Lower leg skin (tissue), 4 donors: Measurements from ENCODE around the gene NRXN3. TPM values are rescaled to one million over a fixed set of nuclear protein-coding genes. Genes with fewer than 3 reads are reported as not detected.

Source experiments
- DNase-seq, 2 donors: peaks; one replicate each; pipeline ENCODE4 v3.0.0-alpha.2; 2019; ENCODE audit warnings: low spot score in 2 of 2
- H3K4me3 ChIP-seq: fragments of 200-600 bp; sonication (generic); 2 replicates; pipeline ENCODE4 v1.5.1; 2017; ENCODE audit warnings: mild to moderate bottlenecking, low read depth; ENCODE audit not compliant: poor library complexity, severe bottlenecking
- POLR2A ChIP-seq, 2 donors: fragments of 450-650 bp; IDR thresholded peaks; one replicate each; pipeline ENCODE4 v1.6.1; 2016 to 2017; ENCODE audit warnings: antibody characterized with exemption in 2 of 2, mild to moderate bottlenecking in 1 of 2, moderate library complexity in 1 of 2
- WGBS, 2 donors: methylation state at CpG; one replicate each; pipeline ENCODE4 v1.1.5; 2018; 5-methylcytosine and 5-hydroxymethylcytosine counted together
- intact Hi-C: fragments of 100-400 bp; cut with DNase I; formaldehyde crosslinking; loops from one replicate; pipeline ENCODE4 v1.15.0; 2023; ENCODE audit warnings: low total_unique reads
- total RNA-seq, 4 donors: library from RNA; depleted of rRNA; stranded (reverse); fragments of >200 nt; gene quantifications; one replicate each; pipeline ENCODE4 v1.1.0, GENCODE V29; 2016
- TF ChIP-seq, protein P1 (sequence below), 3 donors: fragments of 450-650 bp; IDR thresholded peaks; one replicate each; pipeline ENCODE4 v1.5.1; 2016; ENCODE audit warnings: antibody characterized with exemption in 3 of 3, mild to moderate bottlenecking in 3 of 3, moderate library complexity in 2 of 3

The NRXN3 gene
- total RNA-seq, 4 donors from 2014 or later: 0.61 to 2.4 (median 1.7) TPM

DNA sequence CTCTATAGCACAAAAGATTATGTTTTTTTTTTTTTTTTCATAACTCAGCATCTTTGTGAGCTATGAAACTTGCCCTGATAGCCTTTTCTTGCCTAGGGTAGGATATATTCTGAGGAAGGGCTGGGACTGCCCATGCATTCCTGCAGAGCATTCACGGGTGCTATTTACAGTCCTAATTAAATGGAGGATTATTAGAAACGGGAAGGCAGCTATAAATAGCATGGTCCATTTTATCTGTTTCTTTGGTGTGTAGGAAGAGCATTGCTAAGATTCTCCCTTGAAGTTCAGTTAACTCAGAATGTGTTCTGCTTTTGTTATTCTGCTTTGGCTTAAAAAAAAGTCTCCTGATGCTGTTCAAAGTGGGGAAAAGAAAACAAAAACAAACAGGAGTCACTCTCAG is 1410.2 kb downstream of the NRXN3 start:
- WGBS, 2 donors: 14 to 15% methylated on average over 2 of the region's 2 CpGs
- no peak for TF ChIP-seq POLR2A (IDR thresholded peaks at IDR 0.05)
- TF ChIP-seq, protein P1, sequence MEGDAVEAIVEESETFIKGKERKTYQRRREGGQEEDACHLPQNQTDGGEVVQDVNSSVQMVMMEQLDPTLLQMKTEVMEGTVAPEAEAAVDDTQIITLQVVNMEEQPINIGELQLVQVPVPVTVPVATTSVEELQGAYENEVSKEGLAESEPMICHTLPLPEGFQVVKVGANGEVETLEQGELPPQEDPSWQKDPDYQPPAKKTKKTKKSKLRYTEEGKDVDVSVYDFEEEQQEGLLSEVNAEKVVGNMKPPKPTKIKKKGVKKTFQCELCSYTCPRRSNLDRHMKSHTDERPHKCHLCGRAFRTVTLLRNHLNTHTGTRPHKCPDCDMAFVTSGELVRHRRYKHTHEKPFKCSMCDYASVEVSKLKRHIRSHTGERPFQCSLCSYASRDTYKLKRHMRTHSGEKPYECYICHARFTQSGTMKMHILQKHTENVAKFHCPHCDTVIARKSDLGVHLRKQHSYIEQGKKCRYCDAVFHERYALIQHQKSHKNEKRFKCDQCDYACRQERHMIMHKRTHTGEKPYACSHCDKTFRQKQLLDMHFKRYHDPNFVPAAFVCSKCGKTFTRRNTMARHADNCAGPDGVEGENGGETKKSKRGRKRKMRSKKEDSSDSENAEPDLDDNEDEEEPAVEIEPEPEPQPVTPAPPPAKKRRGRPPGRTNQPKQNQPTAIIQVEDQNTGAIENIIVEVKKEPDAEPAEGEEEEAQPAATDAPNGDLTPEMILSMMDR (IDR thresholded peaks at IDR 0.05): no peak

DNA sequence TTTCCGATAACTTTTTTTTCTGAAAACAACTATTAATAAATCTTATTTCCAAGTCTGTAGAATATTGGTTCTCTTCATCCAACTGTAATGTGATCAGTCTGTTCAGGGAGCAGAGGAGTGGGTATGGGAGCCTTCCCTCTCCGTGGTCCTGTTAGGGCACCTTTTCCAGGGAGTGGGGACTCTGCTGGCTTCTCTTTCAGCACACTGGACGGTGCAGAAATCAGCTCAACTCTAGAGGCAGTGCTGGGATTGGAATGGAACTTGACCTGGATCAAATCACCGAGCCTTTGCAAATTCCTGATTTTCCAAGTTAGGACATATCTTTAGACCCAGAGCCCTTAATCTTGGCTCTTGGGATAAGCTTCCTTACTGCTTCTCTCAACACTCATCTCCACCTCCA is 1410.7 kb downstream of the NRXN3 start:
- TF ChIP-seq, protein P1 (IDR thresholded peaks at IDR 0.05): no peak
- TF ChIP-seq POLR2A (IDR thresholded peaks at IDR 0.05): no peak
- H3K4me3 ChIP-seq: no peak overlapping the region
- 83 to 89% methylated on average over 4 of the region's 4 CpGs for WGBS, 2 donors
- intact Hi-C loops: no loop called here
- DNase-seq: no peak

More for the DNA sequence above, 1410.2 kb downstream of the NRXN3 start:
- no peak overlapping the region for H3K4me3 ChIP-seq
- DNase-seq: no peak
- intact Hi-C loops: no loop called here

DNA sequence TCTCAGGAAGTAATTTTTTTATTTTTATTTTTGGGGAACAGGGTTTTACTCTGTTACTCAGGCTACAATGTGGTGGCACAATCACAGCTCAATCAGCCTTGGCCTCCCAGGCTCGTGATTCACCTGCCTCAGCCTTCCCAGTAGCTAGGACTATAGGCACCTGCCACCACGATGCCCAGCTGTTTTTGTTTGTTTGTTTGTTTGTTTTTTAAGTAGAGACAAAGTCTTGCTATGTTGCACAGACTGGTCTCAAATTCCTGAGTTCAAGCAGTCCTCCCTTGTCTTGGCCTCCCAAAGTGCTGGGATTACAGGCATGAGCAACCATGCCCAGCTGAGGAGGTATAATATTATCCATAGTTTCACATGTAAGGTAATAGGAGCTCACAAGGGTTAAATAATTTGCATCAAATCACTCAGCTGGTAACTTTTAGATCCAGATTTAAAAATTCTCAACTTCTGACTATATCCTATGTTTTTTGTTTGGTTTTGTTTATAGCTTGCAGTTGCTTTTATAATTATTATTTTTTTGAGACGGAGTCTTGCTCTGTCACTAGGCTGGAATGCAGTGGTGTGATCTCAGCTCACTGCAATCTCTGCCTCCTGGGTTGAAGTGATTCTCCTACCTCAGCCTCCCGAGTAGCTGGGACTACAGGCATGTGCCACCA is 1411.9 kb downstream of the NRXN3 start:
- DNase-seq: no peak
- TF ChIP-seq, protein P1 (IDR thresholded peaks at IDR 0.05): no peak
- TF ChIP-seq POLR2A (IDR thresholded peaks at IDR 0.05): no peak
- intact Hi-C loops: no loop called here
- WGBS, 2 donors: 58 to 64% methylated on average over 4 of the region's 4 CpGs
- H3K4me3 ChIP-seq: no peak overlapping the region

DNA sequence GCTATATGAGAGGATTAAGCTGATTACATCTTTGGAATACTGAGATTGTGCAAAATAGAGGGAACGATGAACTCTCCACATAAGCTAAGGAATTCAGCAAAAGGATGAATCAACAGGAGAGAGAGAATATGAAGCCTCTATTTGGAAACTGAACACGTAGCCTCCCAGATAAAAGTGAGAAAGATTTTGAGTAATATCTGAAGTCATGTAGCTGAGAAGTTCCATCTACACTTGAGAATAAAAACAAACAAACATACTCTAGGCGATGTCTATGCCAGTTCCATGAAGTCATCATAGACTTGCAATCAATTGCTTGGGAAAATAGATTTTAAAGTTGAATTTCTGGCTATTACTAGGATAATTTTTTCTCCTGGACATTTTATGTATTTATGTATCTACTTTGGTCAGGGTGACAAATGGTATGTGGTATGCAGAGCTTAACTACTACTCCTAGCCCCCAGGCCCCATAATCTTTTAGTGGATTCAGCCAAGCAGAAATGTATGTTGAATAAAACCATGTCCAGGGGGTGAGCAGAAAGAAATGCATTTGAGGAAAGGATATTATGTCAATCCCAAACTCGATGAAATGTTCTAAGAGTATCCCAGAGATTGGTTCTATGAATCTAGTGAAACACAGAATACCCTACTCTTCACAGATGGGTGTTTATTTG is 1413.7 kb downstream of the NRXN3 start:
- no peak overlapping the region for H3K4me3 ChIP-seq
- no peak for TF ChIP-seq POLR2A (IDR thresholded peaks at IDR 0.05)
- TF ChIP-seq, protein P1 (IDR thresholded peaks at IDR 0.05): no peak
- DNase-seq: no peak
- intact Hi-C loops: no loop called here
- WGBS, 2 donors: 79 to 82% methylated on average over 4 of the region's 4 CpGs

DNA sequence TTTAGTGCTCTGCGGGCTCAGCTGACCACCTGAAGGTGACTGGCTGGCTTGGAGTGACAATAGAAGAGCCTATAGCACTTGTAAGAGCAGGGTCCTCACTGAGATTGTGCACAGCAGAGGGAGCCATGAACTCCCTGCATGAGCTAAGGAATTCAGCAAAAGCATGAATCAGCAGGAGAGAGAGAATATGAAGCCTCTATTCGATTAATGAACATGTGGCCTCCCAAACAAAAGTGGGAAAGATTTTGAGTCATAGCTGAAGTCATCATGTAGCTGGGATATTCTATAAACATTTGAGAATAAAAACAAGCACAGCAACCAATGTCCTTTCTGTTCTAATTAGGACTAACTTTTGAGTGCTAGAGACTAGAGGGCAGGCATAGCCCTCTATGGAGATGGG is 1414.5 kb downstream of the NRXN3 start:
- no peak for TF ChIP-seq POLR2A (IDR thresholded peaks at IDR 0.05)
- TF ChIP-seq, protein P1 (IDR thresholded peaks at IDR 0.05): no peak
- 46 to 55% methylated on average over 2 of the region's 2 CpGs for WGBS, 2 donors
- intact Hi-C loops: no loop called here
- H3K4me3 ChIP-seq: no peak overlapping the region
- DNase-seq: no peak
